ENCODE data around the gene MAGEA2. TPM values are rescaled to one million over a fixed set of nuclear protein-coding genes. Genes with fewer than 3 reads are reported as not detected.
"Not testable (repeated sequence)": the region's sequence is repeated elsewhere in the genome, so short reads cannot be mapped to it uniquely, and the experiment has no call there.

The MAGEA2 gene
- total RNA-seq, 1 experiment from 2014 or later, result 3.5 TPM

GRCh38 chrX:152734143-152734858 is 19.3 kb downstream of the MAGEA2 start:
- not testable (repeated sequence) for H3K27me3 ChIP-seq (ENCODE audit: control insufficient read depth, insufficient read depth, low read length); H3K36me3 ChIP-seq (replicated peaks; ENCODE audit: control insufficient read depth, insufficient read depth, low read length); DNase-seq; H3K4me3 ChIP-seq (ENCODE audit: insufficient read depth, low read depth, low read length)

- H3K4me3 ChIP-seq (ENCODE audit: insufficient read depth, low read depth, low read length), result no peak within 1 kb of the TSS
- H3K27me3 ChIP-seq (ENCODE audit: control insufficient read depth, insufficient read depth, low read length), result no peaks in the 10 kb centered on the region
- no peak for DNase-seq
- H3K36me3 ChIP-seq (replicated peaks; ENCODE audit: control insufficient read depth, insufficient read depth, low read length), result no peaks in the 10 kb centered on the region
Observed at GRCh38 chrX:152733261-152733975, 20.2 kb downstream of the MAGEA2 start, which contains the start of the genes CSAG1 and MAGEA12. Gene CSAG1 (minus strand): TSS chrX:152733721. CDS start chrX:152732460, 1,261 bp downstream. Gene MAGEA12 (plus strand): TSS chrX:152733757. CDS start chrX:152736162, 2,405 bp downstream.

DNA sequence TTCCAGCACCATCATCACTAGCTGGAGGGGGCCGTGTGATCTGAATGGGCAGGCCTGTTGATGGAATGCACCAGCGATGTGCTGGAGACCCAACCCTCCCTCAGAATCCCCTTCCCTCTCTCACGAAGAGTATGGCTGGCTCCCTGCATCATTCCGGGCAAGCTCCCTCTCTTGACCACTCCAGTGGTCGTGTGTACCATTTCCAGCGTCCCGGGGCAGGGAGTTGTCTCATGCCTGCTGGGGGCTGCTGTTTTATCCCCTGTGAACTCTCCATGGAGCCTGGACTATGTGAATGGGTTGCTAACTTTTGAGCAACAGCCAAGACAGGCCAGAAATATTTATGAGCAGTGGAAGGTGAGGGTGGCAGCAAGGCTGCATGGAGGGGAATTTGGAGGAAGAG is 28.2 kb downstream of the MAGEA2 start:
- no peak overlapping the region for H3K4me3 ChIP-seq (ENCODE audit: insufficient read depth, low read depth, low read length)
- DNase-seq, result no peak
- H3K27me3 ChIP-seq (ENCODE audit: control insufficient read depth, insufficient read depth, low read length), result no peaks in the 10 kb centered on the region
- H3K36me3 ChIP-seq (replicated peaks; ENCODE audit: control insufficient read depth, insufficient read depth, low read length), result no peaks in the 10 kb centered on the region

DNA sequence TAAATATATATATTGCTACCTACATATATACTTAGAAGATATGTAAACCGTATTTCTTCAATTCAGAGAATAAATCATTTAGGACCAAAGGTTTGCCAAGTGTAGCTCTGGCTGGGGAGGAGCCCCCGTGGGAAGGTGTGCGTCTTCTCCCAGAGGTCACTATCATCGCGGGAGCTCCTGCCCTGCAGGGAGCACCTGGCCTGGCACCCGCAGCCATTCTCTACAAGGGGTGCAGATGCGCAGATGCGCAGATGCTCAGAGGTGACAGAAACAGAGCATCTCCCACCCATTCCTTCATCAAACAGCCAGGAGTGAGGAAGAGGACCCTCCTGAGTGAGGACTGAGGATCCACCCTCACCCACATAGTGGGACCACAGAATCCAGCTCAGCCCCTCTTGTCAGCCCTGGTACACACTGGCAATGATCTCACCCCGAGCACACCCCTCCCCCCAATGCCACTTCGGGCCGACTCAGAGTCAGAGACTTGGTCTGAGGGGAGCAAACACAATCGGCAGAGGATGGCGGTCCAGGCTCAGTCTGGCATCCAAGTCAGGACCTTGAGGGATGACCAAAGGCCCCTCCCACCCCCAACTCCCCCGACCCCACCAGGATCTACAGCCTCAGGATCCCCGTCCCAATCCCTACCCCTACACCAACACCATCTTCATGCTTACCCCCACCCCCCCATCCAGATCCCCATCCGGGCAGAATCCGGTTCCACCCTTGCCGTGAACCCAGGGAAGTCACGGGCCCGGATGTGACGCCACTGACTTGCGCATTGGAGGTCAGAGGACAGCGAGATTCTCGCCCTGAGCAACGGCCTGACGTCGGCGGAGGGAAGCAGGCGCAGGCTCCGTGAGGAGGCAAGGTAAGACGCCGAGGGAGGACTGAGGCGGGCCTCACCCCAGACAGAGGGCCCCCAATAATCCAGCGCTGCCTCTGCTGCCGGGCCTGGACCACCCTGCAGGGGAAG is 39.5 kb downstream of the MAGEA2 start, which contains the start of gene MAGEA2B:
Gene MAGEA2B, plus strand, starts transcription at position 814 of the 973 bp plus-strand sequence. CDS start 2,479 bp downstream, outside the sequence.
- not testable (repeated sequence) for H3K36me3 ChIP-seq (replicated peaks; ENCODE audit: control insufficient read depth, insufficient read depth, low read length); H3K27me3 ChIP-seq (ENCODE audit: control insufficient read depth, insufficient read depth, low read length); DNase-seq; H3K4me3 ChIP-seq (ENCODE audit: insufficient read depth, low read depth, low read length)

- H3K27me3 ChIP-seq (ENCODE audit: control insufficient read depth, insufficient read depth, low read length); DNase-seq; H3K4me3 ChIP-seq (ENCODE audit: insufficient read depth, low read depth, low read length); H3K36me3 ChIP-seq (replicated peaks; ENCODE audit: control insufficient read depth, insufficient read depth, low read length): not testable (repeated sequence)
Observed at GRCh38 chrX:152713195-152713594, 40.4 kb downstream of the MAGEA2 start.

DNA sequence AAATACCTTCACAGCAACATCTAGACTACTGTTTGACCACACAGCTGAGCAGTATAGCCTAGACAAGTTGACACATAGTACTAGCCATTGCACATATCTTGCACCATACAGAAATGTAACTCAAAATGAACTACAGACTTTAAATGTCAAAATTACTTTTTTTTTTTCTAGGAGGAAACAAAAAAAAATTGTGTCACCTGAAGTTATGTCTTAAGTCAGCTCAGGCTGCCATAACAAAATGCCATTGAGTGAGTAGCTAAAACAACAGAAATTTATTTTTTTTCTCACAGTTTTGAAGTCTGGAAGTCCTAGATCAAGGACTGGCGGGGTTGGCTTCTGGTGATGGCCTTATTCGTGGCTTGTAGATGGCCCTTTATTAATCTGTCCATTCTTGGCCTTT is 44.5 kb downstream of the MAGEA2 start, which contains the start of gene CSAG2:
Gene CSAG2, minus strand, starts transcription at position 101 of the 400 bp plus-strand sequence. CDS start 161 bp downstream, outside the sequence.
- DNase-seq, result not testable (repeated sequence)

GRCh38 chrX:152706500-152706899 is 47.1 kb downstream of the MAGEA2 start:
- H3K27me3 ChIP-seq (ENCODE audit: control insufficient read depth, insufficient read depth, low read length); H3K4me3 ChIP-seq (ENCODE audit: insufficient read depth, low read depth, low read length); DNase-seq; H3K36me3 ChIP-seq (replicated peaks; ENCODE audit: control insufficient read depth, insufficient read depth, low read length): not testable (repeated sequence)

More for the DNA sequence above, 44.5 kb downstream of the MAGEA2 start, which contains the start of gene CSAG2:
- not testable (repeated sequence) for H3K36me3 ChIP-seq (replicated peaks; ENCODE audit: control insufficient read depth, insufficient read depth, low read length); H3K27me3 ChIP-seq (ENCODE audit: control insufficient read depth, insufficient read depth, low read length); H3K4me3 ChIP-seq (ENCODE audit: insufficient read depth, low read depth, low read length)

GRCh38 chrX:152700390-152700789 is 53.3 kb downstream of the MAGEA2 start:
- DNase-seq; H3K36me3 ChIP-seq (replicated peaks; ENCODE audit: control insufficient read depth, insufficient read depth, low read length); H3K4me3 ChIP-seq (ENCODE audit: insufficient read depth, low read depth, low read length); H3K27me3 ChIP-seq (ENCODE audit: control insufficient read depth, insufficient read depth, low read length): not testable (repeated sequence)

Other genes starting within 250 kb of the MAGEA2 start
- gene GABRQ, start 115.9 kb downstream of the MAGEA2 start, total RNA-seq (2014; rRNA removed; shearing (Covaris generic)), result 3.5 and 3.8 TPM in 2 replicates
- gene MAGEA3, start 55.0 kb downstream of the MAGEA2 start, total RNA-seq (2014; rRNA removed; shearing (Covaris generic)), result 0.07 TPM in 1 of 2 replicates, not detected in the other
- 0.28 TPM in 1 of 2 replicates, not detected in the other for gene CSAG2, start 44.6 kb downstream of the MAGEA2 start, total RNA-seq (2014; rRNA removed; shearing (Covaris generic))
- gene MAGEA2B, start 39.2 kb downstream of the MAGEA2 start, total RNA-seq (2014; rRNA removed; shearing (Covaris generic)), result 3.1 TPM in 1 of 2 replicates, not detected in the other
- not detected in 2 replicates for gene CSAG1, start 20.1 kb downstream of the MAGEA2 start, total RNA-seq (2014; rRNA removed; shearing (Covaris generic))
- not detected in 2 replicates for gene MAGEA12, start 20.1 kb downstream of the MAGEA2 start, total RNA-seq (2014; rRNA removed; shearing (Covaris generic))
- gene CSAG3, start 5.4 kb upstream of the MAGEA2 start, total RNA-seq (2014; rRNA removed; shearing (Covaris generic)), result 0.52 TPM in 1 of 2 replicates, not detected in the other
- not detected in 2 replicates for gene MAGEA6, start 15.8 kb upstream of the MAGEA2 start, total RNA-seq (2014; rRNA removed; shearing (Covaris generic))
- 22.3 and 26.2 TPM in 2 replicates for gene CETN2, start 76.9 kb upstream of the MAGEA2 start, total RNA-seq (2014; rRNA removed; shearing (Covaris generic))
- gene NSDHL, start 77.2 kb upstream of the MAGEA2 start, total RNA-seq (2014; rRNA removed; shearing (Covaris generic)), result 17.2 and 18.0 TPM in 2 replicates
- 7.0 and 7.8 TPM in 2 replicates for gene ZNF185, start 144.2 kb upstream of the MAGEA2 start, total RNA-seq (2014; rRNA removed; shearing (Covaris generic))
- 0.22 TPM in 1 of 2 replicates, not detected in the other for gene PNMA5, start 240.3 kb upstream of the MAGEA2 start, total RNA-seq (2014; rRNA removed; shearing (Covaris generic))